AG04449 (cell line): ENCODE results near the gene CARD6.
"Not testable (repeated sequence)": the region's sequence is repeated elsewhere in the genome, so short reads cannot be mapped to it uniquely, and the experiment has no call there.

ENCODE experiments used
- CTCF ChIA-PET: fragments of 350-600 bp; formaldehyde crosslinking; extraction: SDS; loops from one replicate; lab custom pipeline; 2021; ENCODE audit warnings: antibody characterized with exemption; lab: Yijun Ruan, JAX
- POLR2A ChIA-PET: fragments of 400-600, 350-600 bp; formaldehyde crosslinking; extraction: SDS; loops from one replicate; lab custom pipeline; 2020; ENCODE audit warnings: antibody characterized with exemption, inconsistent platforms; lab: Yijun Ruan, JAX
- DNase-seq: peaks from one replicate; pipeline ENCODE4 v3.0.0-alpha.2; 2010; ENCODE audit warnings: low read depth, low spot score
- H3K4me3 ChIP-seq: 2 replicates; pipeline ENCODE4 v1.5.1; 2011; ENCODE audit warnings: low read depth, mild to moderate bottlenecking, control low read depth, low read length
- TF ChIP-seq, protein P1 (sequence below): IDR thresholded peaks from one replicate; pipeline ENCODE4 v1.5.1; 2011; ENCODE audit warnings: mild to moderate bottlenecking, moderate library complexity, low read length, control low read depth, inconsistent platforms; ENCODE audit not compliant: insufficient read depth; ENCODE audit errors: missing control alignments

Gene CARD6, protein sequence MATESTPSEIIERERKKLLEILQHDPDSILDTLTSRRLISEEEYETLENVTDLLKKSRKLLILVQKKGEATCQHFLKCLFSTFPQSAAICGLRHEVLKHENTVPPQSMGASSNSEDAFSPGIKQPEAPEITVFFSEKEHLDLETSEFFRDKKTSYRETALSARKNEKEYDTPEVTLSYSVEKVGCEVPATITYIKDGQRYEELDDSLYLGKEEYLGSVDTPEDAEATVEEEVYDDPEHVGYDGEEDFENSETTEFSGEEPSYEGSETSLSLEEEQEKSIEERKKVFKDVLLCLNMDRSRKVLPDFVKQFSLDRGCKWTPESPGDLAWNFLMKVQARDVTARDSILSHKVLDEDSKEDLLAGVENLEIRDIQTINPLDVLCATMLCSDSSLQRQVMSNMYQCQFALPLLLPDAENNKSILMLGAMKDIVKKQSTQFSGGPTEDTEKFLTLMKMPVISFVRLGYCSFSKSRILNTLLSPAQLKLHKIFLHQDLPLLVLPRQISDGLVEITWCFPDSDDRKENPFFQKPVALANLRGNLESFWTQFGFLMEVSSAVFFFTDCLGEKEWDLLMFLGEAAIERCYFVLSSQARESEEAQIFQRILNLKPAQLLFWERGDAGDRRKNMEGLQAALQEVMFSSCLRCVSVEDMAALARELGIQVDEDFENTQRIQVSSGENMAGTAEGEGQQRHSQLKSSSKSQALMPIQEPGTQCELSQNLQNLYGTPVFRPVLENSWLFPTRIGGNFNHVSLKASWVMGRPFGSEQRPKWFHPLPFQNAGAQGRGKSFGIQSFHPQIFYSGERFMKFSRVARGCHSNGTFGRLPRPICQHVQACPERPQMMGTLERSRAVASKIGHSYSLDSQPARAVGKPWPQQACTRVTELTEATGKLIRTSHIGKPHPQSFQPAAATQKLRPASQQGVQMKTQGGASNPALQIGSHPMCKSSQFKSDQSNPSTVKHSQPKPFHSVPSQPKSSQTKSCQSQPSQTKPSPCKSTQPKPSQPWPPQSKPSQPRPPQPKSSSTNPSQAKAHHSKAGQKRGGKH

DNA sequence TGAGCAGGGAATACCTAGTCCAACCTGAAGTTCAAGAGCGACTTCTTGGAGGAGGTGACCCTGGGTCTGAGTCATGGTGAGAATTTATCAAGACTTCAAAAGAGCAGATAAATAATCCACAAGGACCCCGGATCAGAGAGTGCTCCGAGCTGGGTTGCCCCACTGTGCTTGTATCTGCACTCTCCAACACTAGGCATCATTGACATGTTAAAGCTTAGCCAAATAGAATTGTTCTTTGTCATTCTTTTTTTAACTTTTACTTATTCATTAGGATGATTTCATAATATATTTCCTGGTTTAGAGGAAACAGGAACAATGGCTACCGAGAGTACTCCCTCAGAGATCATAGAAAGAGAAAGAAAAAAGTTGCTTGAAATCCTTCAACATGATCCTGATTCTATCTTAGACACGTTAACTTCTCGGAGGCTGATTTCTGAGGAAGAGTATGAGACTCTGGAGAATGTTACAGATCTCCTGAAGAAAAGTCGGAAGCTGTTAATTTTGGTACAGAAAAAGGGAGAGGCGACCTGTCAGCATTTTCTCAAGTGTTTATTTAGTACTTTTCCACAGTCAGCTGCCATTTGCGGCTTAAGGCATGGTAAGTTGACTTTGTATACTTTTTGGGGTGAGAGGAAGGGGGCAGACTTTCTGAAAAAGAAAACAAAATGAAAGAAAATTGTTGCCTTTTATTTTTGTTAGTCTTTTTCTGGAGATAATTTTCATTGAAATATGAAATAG is at the start of gene CARD6:
Gene CARD6 (plus strand): TSS at position 300 of the 738 bp plus-strand sequence. CDS start 16 bp downstream, at position 316.
- no peak within 1 kb of the TSS for H3K4me3 ChIP-seq
- POLR2A ChIA-PET, result no interaction called here
- DNase-seq, result no peak
- TF ChIP-seq, protein P1, sequence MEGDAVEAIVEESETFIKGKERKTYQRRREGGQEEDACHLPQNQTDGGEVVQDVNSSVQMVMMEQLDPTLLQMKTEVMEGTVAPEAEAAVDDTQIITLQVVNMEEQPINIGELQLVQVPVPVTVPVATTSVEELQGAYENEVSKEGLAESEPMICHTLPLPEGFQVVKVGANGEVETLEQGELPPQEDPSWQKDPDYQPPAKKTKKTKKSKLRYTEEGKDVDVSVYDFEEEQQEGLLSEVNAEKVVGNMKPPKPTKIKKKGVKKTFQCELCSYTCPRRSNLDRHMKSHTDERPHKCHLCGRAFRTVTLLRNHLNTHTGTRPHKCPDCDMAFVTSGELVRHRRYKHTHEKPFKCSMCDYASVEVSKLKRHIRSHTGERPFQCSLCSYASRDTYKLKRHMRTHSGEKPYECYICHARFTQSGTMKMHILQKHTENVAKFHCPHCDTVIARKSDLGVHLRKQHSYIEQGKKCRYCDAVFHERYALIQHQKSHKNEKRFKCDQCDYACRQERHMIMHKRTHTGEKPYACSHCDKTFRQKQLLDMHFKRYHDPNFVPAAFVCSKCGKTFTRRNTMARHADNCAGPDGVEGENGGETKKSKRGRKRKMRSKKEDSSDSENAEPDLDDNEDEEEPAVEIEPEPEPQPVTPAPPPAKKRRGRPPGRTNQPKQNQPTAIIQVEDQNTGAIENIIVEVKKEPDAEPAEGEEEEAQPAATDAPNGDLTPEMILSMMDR, result no peak
- CTCF ChIA-PET, result no interaction called here

DNA sequence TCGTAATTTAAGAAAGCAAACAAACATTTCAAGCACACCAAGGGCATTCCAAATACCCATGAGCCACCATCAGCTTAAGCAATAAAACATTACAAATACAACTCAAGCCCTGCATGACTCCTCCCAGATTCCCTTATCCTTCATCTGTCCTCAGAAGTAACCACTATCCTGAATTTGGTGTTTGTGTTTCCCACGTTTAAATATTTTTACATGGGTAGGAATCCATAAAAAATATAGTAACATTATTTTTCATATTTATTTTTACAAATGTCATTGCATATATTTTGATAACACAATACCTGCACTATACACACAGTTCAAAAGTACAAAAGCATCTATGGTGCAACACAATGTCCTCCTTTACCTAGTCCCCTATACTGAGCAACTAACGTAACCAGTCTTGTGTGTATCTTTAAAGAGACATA is 49.4 kb upstream of the CARD6 start:
- TF ChIP-seq, protein P1, result no peak
- ChIA-PET CTCF (interaction anchor here (0.9 kb wide), 1 partner anchor 34 kb away, joined by 3 read pairs; no protein-coding TSS in a partner anchor), POLR2A (no interaction called here)
- no peak overlapping the region for H3K4me3 ChIP-seq
- DNase-seq, result no peak

DNA sequence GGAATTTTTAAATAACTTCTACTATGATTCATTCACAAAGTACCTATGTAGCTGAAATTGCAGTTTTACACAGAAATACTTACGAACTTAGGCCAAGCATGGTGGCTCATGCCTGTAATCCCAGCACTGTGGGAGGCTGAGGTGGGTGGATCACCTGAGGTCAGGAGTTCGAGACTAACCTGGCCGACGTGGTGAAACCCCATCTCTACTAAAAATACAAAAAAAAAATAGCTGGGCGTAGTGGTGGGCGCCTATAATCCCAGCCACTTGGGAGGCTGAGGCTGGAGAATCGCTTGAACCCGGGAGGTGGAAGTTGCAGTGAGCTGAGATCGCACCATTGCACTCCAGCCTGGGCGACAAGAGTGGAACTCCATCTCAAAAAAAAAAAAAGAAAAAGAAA is 48.5 kb upstream of the CARD6 start:
- POLR2A ChIA-PET, result interaction anchor here (0.7 kb wide), 1 partner anchor 38 kb away, joined by 4 read pairs; no protein-coding TSS in a partner anchor
- H3K4me3 ChIP-seq, CTCF ChIA-PET, DNase-seq: not testable (repeated sequence)

DNA sequence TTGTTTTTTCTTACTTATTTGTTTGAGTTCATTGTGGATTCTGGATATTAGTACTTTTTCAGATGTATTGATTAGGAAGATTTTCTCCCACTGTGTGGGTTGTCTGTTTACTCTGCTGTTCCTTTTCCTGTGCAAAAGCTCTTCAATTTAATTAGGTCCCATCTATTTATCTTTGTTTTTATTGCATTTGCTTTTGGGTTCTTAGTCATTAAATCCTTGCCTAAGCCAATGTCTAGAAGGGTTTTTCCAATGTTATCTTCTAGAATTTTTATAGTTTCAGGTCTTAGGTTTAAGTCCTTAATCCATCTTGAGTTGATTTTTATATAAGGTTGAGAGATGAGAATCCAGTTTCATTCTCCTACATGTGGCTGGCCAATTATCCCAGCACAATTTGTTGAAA is 46.8 kb upstream of the CARD6 start:
- DNase-seq, H3K4me3 ChIP-seq, POLR2A ChIA-PET: not testable (repeated sequence)
- CTCF ChIA-PET, result interaction anchor here (0.7 to 1.4 kb wide), 3 partner anchors 12 to 1440 kb away, joined by 3 to 4 read pairs (median 3); no protein-coding TSS in a partner anchor

DNA sequence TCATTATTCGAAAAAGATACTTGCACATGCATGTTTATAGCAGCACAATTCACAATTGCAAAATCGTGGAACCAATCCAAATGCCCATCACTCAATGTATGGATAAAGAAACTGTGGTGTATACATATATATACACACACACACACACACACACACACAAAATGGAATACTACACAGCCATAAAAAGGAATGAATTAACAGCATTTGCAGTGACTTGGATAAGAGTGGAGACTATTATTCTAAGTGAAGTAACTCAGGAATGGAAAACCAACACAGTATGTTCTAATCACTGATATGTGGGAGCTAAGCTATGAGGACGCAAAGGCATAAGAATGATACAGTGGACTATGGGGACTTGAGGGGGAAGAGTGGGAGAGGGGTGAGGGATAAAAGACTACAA is 46.3 kb upstream of the CARD6 start:
- H3K4me3 ChIP-seq, POLR2A ChIA-PET, DNase-seq: not testable (repeated sequence)
- CTCF ChIA-PET, result interaction anchor here (0.7 to 1.4 kb wide), 3 partner anchors 12 to 1441 kb away, joined by 3 to 4 read pairs (median 3); no protein-coding TSS in a partner anchor

DNA sequence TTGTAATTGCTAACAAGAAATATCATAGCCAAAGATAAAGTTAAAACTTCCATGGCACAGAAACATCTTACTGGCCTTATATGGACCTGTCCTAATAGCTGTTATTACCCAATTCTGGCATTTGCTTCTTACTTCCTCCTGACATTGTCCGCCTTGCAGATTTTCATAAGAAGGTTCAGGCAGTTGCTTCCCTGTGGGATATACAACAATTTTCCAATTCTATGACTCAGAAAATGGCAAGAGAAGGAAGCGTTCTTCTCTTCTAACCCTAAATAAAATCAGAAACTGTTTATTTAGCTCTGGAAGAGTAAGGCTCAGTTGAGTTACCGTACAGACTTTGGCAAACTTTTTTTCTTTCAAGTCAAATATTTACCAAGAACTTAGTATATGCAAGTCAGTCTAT is 44.7 kb upstream of the CARD6 start:
- H3K4me3 ChIP-seq, result peak overlapping the region; percentile 95
- ChIA-PET POLR2A (no interaction called here), CTCF (interaction anchor here (0.9 to 1.6 kb wide), 3 partner anchors 12 to 27 kb away, joined by 3 to 4 read pairs (median 4); no protein-coding TSS in a partner anchor)
- no peak for DNase-seq
- TF ChIP-seq, protein P1, result no peak

DNA sequence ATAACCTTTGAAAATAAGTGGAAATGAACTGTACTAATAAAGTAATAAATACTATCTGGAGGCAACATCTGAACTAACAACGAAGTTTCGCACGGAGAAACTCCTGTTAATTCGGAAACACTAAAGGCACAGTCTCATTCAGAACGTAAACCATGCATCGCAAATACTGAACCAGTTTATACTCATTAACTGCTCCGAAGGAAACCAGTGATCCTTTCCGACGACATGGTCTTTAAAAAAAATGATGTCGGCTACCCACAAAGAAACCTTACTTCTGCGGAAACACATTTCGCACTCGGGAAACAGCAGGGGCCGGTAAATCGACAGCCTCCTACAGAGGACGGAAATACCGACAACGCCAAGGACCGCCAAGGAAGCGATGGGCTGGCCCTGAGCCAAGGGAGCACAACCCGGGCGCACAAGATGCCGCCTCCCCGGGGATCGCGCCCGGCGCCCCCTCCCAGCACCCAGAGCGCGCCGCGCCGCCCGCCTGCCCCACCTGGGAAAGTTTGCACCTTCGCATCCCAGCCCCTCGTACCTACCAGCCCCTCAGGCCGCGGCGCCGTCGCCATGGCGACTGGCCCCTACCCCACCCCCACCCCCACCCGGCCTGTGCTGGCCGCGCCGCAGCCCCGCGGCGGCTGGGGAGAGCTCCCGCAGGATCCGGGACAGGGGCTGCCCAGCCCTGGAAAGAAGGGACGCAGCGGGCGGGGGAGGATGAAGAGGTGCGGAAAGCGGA is 43.7 kb upstream of the CARD6 start:
- TF ChIP-seq, protein P1, result no peak
- H3K4me3 ChIP-seq, result peak overlapping the region; percentile 95
- ChIA-PET CTCF (interaction anchor here (0.7 to 1.6 kb wide), 4 partner anchors 13 to 37 kb away, joined by 3 to 4 read pairs (median 4); no protein-coding TSS in a partner anchor), POLR2A (interaction anchor here (0.7 to 1.5 kb wide), 2 partner anchors 9 to 11 kb away, joined by 3 to 4 read pairs; no protein-coding TSS in a partner anchor)
- no peak for DNase-seq
